NCI-H82 treated with DMSO at 0.1 percent for 48 hours (cell line): ENCODE data around the gene CAMKK2.
A peak's percentile ranks its signal among the peaks of the same experiment; 100 is the strongest.

ENCODE experiments used
- DNase-seq: peaks from one replicate; lab custom pipeline; 2025; ENCODE audit not compliant: unreplicated experiment; lab: John Stamatoyannopoulos, UW

The CAMKK2 gene

GRCh38 chr12:121250359-121250758 lies 46.1 kb downstream of the CAMKK2 start:
- no peak for DNase-seq

GRCh38 chr12:121248622-121249021 lies 47.9 kb downstream of the CAMKK2 start:
- DNase-seq: no peak

GRCh38 chr12:121246893-121247557 lies 49.5 kb downstream of the CAMKK2 start:
- no peak for DNase-seq

- no peak for DNase-seq
Measured at GRCh38 chr12:121245951-121246350, 50.6 kb downstream of the CAMKK2 start.

- no peak for DNase-seq
Measured at GRCh38 chr12:121245031-121245430, 51.5 kb downstream of the CAMKK2 start.

GRCh38 chr12:121241156-121241970 lies 55.1 kb downstream of the CAMKK2 start:
- DNase-seq: no peak

GRCh38 chr12:121240484-121241101 lies 55.9 kb downstream of the CAMKK2 start:
- DNase-seq: no peak

- DNase-seq: no peak
Measured at GRCh38 chr12:121240062-121240420, 56.5 kb downstream of the CAMKK2 start.

- no peak for DNase-seq
Measured at GRCh38 chr12:121239351-121240061, 57.0 kb downstream of the CAMKK2 start.

- DNase-seq: no peak
Measured at GRCh38 chr12:121238604-121239350, 57.7 kb downstream of the CAMKK2 start.

GRCh38 chr12:121238086-121238485 lies 58.4 kb downstream of the CAMKK2 start:
- DNase-seq: no peak

GRCh38 chr12:121237415-121237814 lies 59.1 kb downstream of the CAMKK2 start:
- DNase-seq: no peak

GRCh38 chr12:121236776-121237175 lies 59.7 kb downstream of the CAMKK2 start:
- no peak for DNase-seq

GRCh38 chr12:121233628-121234020 lies 62.9 kb downstream of the CAMKK2 start:
- DNase-seq: no peak

GRCh38 chr12:121232977-121233627 lies 63.4 kb downstream of the CAMKK2 start:
- no peak for DNase-seq

GRCh38 chr12:121232163-121232562 lies 64.3 kb downstream of the CAMKK2 start:
- no peak for DNase-seq

GRCh38 chr12:121230538-121230907 lies 66.0 kb downstream of the CAMKK2 start:
- no peak for DNase-seq

- DNase-seq: peak; percentile 65
Measured at GRCh38 chr12:121229826-121230537, 66.5 kb downstream of the CAMKK2 start.

GRCh38 chr12:121228919-121229665 lies 67.4 kb downstream of the CAMKK2 start:
- no peak for DNase-seq
